Panc1 (cell line): ENCODE results near the gene CNKSR3. TPM values are rescaled to one million over a fixed set of nuclear protein-coding genes. Genes with fewer than 3 reads are reported as not detected.

Source experiments
- ATAC-seq: fragments of 200-7000 bp; cut with Tn5 transposase; 2 replicates; pipeline ENCODE4 v1.9.1; 2020; ENCODE audit warnings: mild to moderate bottlenecking, moderate library complexity
- BruUV-seq: library from RNA; stranded (reverse); fragments of 400-500 nt; replicated peaks from 2 replicates; lab custom pipeline; 2021; lab: Mats Ljungman, UMichigan
- CTCF ChIA-PET: fragments of 300-600 bp; sonication (Branson Sonifier 250); formaldehyde crosslinking; loops from one replicate; lab custom pipeline; 2022; ENCODE audit warnings: antibody characterized with exemption; lab: Charles Lee
- POLR2A ChIA-PET: fragments of 300-600 bp; sonication (Branson Sonifier 250); formaldehyde crosslinking; loops from one replicate; lab custom pipeline; 2022; ENCODE audit warnings: antibody characterized with exemption; lab: Charles Lee
- DNase-seq: peaks from one replicate; pipeline ENCODE4 v3.0.0-alpha.2; 2010; ENCODE audit warnings: low read depth, low spot score
- H3K27ac ChIP-seq: 2 replicates; pipeline ENCODE4 v1.5.1; 2011; ENCODE audit warnings: mild to moderate bottlenecking, low read length, inconsistent platforms
- H3K27me3 ChIP-seq: fragments of 200-500 bp; sonication (Bioruptor generic); 2 replicates; pipeline ENCODE4 v1.6.0; 2014; ENCODE audit warnings: low read length, inconsistent platforms; ENCODE audit not compliant: control insufficient read depth, insufficient read depth
- H3K36me3 ChIP-seq: fragments of 200-500 bp; sonication (Bioruptor generic); 2 replicates; pipeline ENCODE4 v1.5.1; 2014; ENCODE audit warnings: inconsistent platforms, mild to moderate bottlenecking, low read length, moderate library complexity; ENCODE audit not compliant: control insufficient read depth, insufficient read depth
- H3K4me1 ChIP-seq: 2 replicates; pipeline ENCODE4 v1.5.1; 2011; ENCODE audit warnings: inconsistent platforms, mild to moderate bottlenecking, low read length, moderate library complexity; ENCODE audit not compliant: control insufficient read depth, insufficient read depth
- H3K4me3 ChIP-seq, 2 experiments: 2 replicates each; pipeline ENCODE4 v1.5.1; 2011 to 2012; ENCODE audit warnings: low read depth in 2 of 2, low read length in 2 of 2, mild to moderate bottlenecking in 2 of 2, inconsistent platforms in 1 of 2, moderate library complexity in 1 of 2
- H3K9me3 ChIP-seq: fragments of 200-500 bp; sonication (Bioruptor generic); 2 replicates; pipeline ENCODE4 v1.5.1; 2014; ENCODE audit warnings: low read depth, mild to moderate bottlenecking, inconsistent platforms, low read length, moderate library complexity; ENCODE audit not compliant: control insufficient read depth, insufficient read depth
- POLR2AphosphoS5 ChIP-seq: IDR thresholded peaks from 2 replicates; pipeline ENCODE4 v1.6.1; 2012; ENCODE audit warnings: mild to moderate bottlenecking, low read depth, low read length, moderate library complexity
- SIN3A ChIP-seq: IDR thresholded peaks from 2 replicates; pipeline ENCODE4 v1.6.1; 2012; ENCODE audit warnings: low read depth, mild to moderate bottlenecking, low read length, moderate library complexity, borderline replicate concordance; ENCODE audit not compliant: insufficient read depth
- TCF7L2 ChIP-seq: IDR thresholded peaks from 2 replicates; pipeline ENCODE4 v1.6.1; 2011; ENCODE audit warnings: mild to moderate bottlenecking, low read depth, low read length, inconsistent platforms
- in situ Hi-C: cut with HindIII; loops from 2 replicates; pipeline ENCODE4 v1.10.0; 2016; ENCODE audit warnings: low sequenced_read_pairs, low pct_unique_long_range_greater_than_20kb
- intact Hi-C: fragments of 100-400 bp; cut with micrococcal nuclease; formaldehyde crosslinking; loops from one replicate; pipeline ENCODE4 v1.10.0; 2022; ENCODE audit not compliant: unreplicated experiment
- total RNA-seq: library from RNA; stranded (reverse); gene quantifications from one replicate; pipeline ENCODE4 v1.2.1, GENCODE V29; 2021; ENCODE audit not compliant: unreplicated experiment
- TF ChIP-seq, protein P1 (sequence below), 2 experiments: IDR thresholded peaks; 2 replicates each; pipeline ENCODE4 v1.6.1; 2011 to 2012; ENCODE audit warnings: low read depth in 2 of 2, control low read depth in 1 of 2, low read length in 1 of 2, mild to moderate bottlenecking in 1 of 2, moderate library complexity in 1 of 2; ENCODE audit not compliant: insufficient read depth in 1 of 2
- TF ChIP-seq, protein P2 (sequence below): fragments of 450-650 bp; IDR thresholded peaks from 2 replicates; pipeline ENCODE4 v1.5.1; 2017; ENCODE audit warnings: mild to moderate bottlenecking

The CNKSR3 gene
- total RNA-seq, 1 experiment from 2014 or later, result 18.2 TPM

GRCh38 chr6:154503658-154504057 lies 6.8 kb downstream of the CNKSR3 start:
- Histone ChIP-seq H3K4me1 (peaks cover 12% of the 10 kb centered on the region), H3K27me3 (no peaks in the 10 kb centered on the region), H3K4me3 (no peak overlapping the region), H3K36me3 (no peaks in the 10 kb centered on the region), H3K9me3 (no peaks in the 10 kb centered on the region), H3K27ac (no peak overlapping the region)
- TF ChIP-seq POLR2AphosphoS5 (no peak), TCF7L2 (no peak)
- no TSS peak for BruUV-seq
- no peak for DNase-seq
- ChIA-PET CTCF (interaction anchor here (0.6 kb wide), 1 partner anchor 106 kb away, joined by 3 read pairs; no protein-coding TSS in a partner anchor), POLR2A (interaction anchor here (0.6 kb wide), 1 partner anchor 24 kb away, joined by 3 read pairs; no protein-coding TSS in a partner anchor)
- intact Hi-C loops (loop anchor here (10.0 kb wide), 1 partner anchor 349 kb away; no protein-coding TSS in a partner anchor), in situ Hi-C loops (no loop called here)
- no peak for ATAC-seq

- TF ChIP-seq SIN3A (no peak), POLR2AphosphoS5 (no peak), TCF7L2 (no peak)
- TF ChIP-seq, protein P1, sequence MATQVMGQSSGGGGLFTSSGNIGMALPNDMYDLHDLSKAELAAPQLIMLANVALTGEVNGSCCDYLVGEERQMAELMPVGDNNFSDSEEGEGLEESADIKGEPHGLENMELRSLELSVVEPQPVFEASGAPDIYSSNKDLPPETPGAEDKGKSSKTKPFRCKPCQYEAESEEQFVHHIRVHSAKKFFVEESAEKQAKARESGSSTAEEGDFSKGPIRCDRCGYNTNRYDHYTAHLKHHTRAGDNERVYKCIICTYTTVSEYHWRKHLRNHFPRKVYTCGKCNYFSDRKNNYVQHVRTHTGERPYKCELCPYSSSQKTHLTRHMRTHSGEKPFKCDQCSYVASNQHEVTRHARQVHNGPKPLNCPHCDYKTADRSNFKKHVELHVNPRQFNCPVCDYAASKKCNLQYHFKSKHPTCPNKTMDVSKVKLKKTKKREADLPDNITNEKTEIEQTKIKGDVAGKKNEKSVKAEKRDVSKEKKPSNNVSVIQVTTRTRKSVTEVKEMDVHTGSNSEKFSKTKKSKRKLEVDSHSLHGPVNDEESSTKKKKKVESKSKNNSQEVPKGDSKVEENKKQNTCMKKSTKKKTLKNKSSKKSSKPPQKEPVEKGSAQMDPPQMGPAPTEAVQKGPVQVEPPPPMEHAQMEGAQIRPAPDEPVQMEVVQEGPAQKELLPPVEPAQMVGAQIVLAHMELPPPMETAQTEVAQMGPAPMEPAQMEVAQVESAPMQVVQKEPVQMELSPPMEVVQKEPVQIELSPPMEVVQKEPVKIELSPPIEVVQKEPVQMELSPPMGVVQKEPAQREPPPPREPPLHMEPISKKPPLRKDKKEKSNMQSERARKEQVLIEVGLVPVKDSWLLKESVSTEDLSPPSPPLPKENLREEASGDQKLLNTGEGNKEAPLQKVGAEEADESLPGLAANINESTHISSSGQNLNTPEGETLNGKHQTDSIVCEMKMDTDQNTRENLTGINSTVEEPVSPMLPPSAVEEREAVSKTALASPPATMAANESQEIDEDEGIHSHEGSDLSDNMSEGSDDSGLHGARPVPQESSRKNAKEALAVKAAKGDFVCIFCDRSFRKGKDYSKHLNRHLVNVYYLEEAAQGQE (IDR thresholded peaks at IDR 0.05; ENCODE audit: insufficient read depth in 1 of 2, low read depth in 2 of 2, low read length in 1 of 2), result no peak
- TF ChIP-seq, protein P2, sequence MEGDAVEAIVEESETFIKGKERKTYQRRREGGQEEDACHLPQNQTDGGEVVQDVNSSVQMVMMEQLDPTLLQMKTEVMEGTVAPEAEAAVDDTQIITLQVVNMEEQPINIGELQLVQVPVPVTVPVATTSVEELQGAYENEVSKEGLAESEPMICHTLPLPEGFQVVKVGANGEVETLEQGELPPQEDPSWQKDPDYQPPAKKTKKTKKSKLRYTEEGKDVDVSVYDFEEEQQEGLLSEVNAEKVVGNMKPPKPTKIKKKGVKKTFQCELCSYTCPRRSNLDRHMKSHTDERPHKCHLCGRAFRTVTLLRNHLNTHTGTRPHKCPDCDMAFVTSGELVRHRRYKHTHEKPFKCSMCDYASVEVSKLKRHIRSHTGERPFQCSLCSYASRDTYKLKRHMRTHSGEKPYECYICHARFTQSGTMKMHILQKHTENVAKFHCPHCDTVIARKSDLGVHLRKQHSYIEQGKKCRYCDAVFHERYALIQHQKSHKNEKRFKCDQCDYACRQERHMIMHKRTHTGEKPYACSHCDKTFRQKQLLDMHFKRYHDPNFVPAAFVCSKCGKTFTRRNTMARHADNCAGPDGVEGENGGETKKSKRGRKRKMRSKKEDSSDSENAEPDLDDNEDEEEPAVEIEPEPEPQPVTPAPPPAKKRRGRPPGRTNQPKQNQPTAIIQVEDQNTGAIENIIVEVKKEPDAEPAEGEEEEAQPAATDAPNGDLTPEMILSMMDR, result no peak
- no peaks in the 10 kb centered on the region for H3K27me3 ChIP-seq
- ChIA-PET CTCF (interaction anchor here (0.6 kb wide), 1 partner anchor 900 kb away, joined by 3 read pairs; no protein-coding TSS in a partner anchor), POLR2A (no interaction called here)
- no peak overlapping the region for H3K27ac ChIP-seq
- intact Hi-C loops, result loop anchor here (10.0 kb wide), 1 partner anchor 348 kb away; no protein-coding TSS in a partner anchor
- H3K9me3 ChIP-seq, result no peaks in the 10 kb centered on the region
- DNase-seq (no peak), ATAC-seq (no peak)
- 0 out of 2 replicates have a peak, but pooled peaks cover under 1% of the 10 kb centered on the region for H3K4me1 ChIP-seq
- no peaks in the 10 kb centered on the region for H3K36me3 ChIP-seq
- in situ Hi-C loops, result no loop called here
- no peak overlapping the region for H3K4me3 ChIP-seq
- BruUV-seq, result no TSS peak
Observed at GRCh38 chr6:154502553-154502952, 7.9 kb downstream of the CNKSR3 start.

DNA sequence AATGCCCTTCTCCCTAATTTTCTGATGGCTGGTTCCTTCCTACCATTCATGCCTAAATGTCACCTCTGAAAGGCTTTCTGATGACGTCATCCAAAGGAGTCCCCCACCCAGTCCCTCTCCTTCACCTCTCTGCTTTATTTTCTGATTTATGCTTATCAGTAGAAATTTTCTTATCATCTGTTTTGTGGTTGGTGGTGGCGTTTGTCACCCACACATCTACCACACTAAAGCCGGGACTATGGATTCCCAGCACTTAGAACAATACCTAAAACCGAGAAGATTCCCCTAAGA lies 9.0 kb downstream of the CNKSR3 start:
- H3K4me3 ChIP-seq, result no peak overlapping the region
- DNase-seq (no peak), ATAC-seq (no peak)
- H3K4me1 ChIP-seq, result no peaks in the 10 kb centered on the region
- POLR2A ChIA-PET, result no interaction called here
- TF ChIP-seq, protein P1 (IDR thresholded peaks at IDR 0.05; ENCODE audit: insufficient read depth in 1 of 2, low read depth in 2 of 2, low read length in 1 of 2), result no peak
- no peak for TF ChIP-seq SIN3A
- no peak for TF ChIP-seq TCF7L2
- no peak for TF ChIP-seq POLR2AphosphoS5
- TF ChIP-seq, protein P2, result no peak
- CTCF ChIA-PET, result interaction anchor here (1.5 kb wide), 1 partner anchor 8 kb away, joined by 12 read pairs; no protein-coding TSS in a partner anchor
- intact Hi-C loops, result loop anchor here (10.0 kb wide), 1 partner anchor 347 kb away; no protein-coding TSS in a partner anchor
- H3K36me3 ChIP-seq, result no peaks in the 10 kb centered on the region
- no peaks in the 10 kb centered on the region for H3K9me3 ChIP-seq
- BruUV-seq, result no TSS peak
- no peaks in the 10 kb centered on the region for H3K27me3 ChIP-seq
- H3K27ac ChIP-seq, result no peak overlapping the region
- in situ Hi-C loops, result no loop called here
